Measurements from ENCODE around the gene SBSN.

SBSN gene

DNA sequence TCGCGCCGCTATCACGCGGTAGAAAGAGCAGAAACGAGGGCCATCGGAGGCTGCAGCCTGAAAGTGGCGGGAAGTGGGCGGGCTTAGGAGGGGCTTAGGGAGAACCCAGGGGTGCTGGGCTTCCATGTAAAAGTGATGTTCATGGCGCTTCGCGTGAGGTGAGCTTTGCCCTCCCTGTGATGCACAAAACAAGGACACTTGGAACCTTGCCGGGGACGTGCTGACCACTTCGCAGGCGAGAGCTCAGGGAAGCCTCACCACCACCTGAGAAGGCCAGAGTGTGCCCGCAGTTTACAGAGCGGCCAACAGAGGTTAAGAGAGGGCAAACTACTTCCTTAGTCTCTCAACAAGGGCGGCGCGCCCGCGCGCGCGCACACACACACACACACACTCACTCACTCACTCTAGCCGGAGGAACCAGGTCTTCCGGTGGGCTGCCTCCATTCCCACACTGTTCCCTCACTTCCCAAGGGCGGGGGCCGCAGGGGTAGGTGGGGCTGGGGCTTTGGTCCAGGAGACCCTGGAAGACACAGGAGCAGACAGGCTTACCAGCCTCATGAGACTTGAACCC lies 5.8 kb upstream of the SBSN start:
- peak in 1 of 2 donors; percentile 14 for DNase-seq (ENCODE audit: low read depth in 2 of 2)

DNA sequence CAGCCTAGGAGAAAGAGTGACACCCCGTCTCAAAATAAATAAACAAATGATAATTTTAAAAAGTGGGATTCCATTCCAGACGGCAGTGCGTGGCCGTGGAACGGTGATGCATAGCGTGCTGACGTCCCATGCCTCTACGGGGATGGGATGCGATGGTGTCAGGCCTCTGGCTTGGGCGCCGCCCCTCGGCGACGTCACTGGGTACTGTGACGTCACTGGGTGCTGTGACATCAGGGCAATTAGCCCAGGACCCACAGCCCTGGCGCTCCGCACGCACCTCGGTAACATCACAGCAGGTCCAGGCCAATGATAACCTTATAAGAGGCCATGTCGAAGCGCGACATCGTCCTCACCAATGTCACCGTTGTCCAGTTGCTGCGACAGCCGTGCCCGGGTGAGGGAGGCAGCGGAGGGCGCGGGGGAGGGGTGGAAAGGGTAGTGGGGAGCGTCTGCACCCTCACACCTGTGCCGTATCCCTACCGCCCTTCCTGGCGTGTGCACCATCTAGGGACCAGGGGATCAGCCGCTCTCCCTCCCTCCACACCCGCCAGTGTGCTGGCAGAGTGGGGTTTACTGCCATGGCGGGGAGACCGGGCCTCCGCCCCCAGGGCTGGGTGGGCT lies 5.2 kb upstream of the SBSN start, which contains the start of gene GAPDHS:
GAPDHS (plus strand) TSS at position 256 of the 621 bp plus-strand sequence; CDS start at position 328, 72 bp downstream.
- DNase-seq (ENCODE audit: low read depth in 2 of 2), result no peak

DNA sequence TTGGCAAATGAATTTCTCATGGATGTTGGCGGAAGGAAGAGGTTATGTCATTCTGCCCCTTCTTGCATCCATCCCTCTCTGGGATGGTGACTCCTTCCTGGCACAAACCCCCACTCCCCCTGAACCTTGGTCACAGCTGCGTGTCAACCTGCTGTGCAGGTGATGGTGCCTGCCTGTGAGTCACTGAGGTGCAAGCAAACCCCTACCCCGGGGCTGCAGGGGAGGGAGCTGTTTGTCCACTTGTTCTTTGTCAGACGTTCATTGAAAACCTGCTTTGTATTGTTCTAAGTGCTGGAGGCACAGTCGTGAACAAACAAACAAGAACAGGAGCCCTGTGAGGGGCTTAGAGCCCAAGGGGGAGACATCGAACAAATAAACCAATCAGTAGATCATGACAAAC lies 3.2 kb upstream of the SBSN start:
- DNase-seq (ENCODE audit: low read depth in 2 of 2), result no peak

GRCh38 chr19:35529241-35530218 lies 1.4 kb upstream of the SBSN start:
- DNase-seq (ENCODE audit: low read depth in 2 of 2), result no peak

DNA sequence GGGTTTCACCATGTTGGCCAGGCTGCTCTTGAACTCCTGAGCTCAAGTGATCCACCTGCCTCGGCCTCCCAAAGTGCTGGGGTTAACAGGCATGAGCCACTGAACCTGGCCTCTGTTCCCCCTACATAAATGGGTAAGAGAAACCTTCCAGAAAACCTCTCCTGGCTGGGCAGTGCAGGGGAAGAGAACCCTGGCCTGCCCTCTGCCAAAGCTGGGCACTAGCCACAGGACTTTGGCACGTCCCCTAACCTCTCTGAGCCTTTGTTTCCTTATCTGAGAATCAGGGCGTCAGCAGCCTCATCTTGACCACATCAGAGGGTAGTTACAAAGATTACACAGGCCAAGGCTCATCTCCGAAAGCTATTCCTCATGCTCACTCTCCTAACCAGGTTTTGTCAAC lies 2.2 kb downstream of the SBSN start:
- DNase-seq (ENCODE audit: low read depth in 2 of 2), result no peak

DNA sequence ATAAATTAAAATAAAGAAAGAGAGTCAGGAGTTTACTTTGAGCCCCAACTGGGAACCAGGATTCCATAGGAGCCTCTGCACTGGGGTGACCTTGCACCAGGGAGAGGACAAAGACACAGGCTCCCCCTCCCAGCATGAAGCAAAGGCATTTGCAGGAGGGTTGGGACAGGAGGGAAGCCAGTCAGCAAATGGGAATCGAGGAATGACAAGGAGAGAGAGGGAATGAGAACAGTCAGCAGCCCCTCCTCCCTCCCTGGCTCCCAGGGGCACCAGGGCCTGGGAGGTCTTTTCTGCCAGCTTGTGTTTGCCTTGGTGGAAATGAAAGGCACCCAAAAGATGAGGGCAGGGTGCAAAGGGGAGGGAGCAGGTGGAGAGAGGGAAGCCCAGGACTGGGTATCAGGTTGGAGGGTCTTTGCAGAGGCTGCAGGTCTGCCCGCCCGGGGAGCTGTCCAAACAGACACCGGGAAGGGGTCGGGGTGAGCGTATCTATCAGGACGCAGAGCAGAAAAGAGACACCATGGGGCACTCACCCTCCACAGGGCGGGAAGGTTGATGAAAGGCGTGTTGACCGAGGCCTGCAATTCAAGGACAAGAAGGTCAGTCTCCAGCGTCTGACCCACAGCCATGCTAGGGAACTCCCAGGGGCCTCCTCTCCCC lies 3.8 kb downstream of the SBSN start:
- no peak for DNase-seq (ENCODE audit: low read depth in 2 of 2)

GRCh38 chr19:35522745-35523327 lies 5.3 kb downstream of the SBSN start:
- DNase-seq (ENCODE audit: low read depth in 2 of 2), result no peak

- no peak for DNase-seq (ENCODE audit: low read depth in 2 of 2)
Measured at GRCh38 chr19:35521124-35521743, 6.9 kb downstream of the SBSN start.

- no peak for DNase-seq (ENCODE audit: low read depth in 2 of 2)
Measured at GRCh38 chr19:35519291-35519690, 8.8 kb downstream of the SBSN start.

DNA sequence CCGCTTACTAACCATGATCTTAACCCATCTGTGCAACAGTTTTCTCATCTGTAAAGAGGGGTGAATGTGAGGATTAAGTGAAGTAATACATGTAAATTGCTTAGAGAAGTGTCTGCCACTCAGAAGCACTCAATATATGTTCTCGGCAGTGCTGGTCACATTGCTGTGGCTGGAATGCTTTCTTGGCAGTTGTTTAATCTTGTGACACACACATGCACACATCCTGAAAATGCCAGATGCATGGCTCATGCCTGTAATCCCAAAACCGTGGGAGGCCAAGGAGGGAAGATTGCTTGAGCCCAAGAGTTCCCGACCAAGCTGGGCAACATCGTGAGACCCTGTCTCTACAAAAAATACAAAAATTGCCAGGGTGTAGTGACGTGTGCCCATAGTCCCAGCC lies 9.8 kb downstream of the SBSN start:
- no peak for DNase-seq (ENCODE audit: low read depth in 2 of 2)

GRCh38 chr19:35517342-35517741 lies 10.8 kb downstream of the SBSN start:
- DNase-seq (ENCODE audit: low read depth in 2 of 2), result no peak

- no peak for DNase-seq (ENCODE audit: low read depth in 2 of 2)
Measured at GRCh38 chr19:35516310-35516709, 11.8 kb downstream of the SBSN start.

DNA sequence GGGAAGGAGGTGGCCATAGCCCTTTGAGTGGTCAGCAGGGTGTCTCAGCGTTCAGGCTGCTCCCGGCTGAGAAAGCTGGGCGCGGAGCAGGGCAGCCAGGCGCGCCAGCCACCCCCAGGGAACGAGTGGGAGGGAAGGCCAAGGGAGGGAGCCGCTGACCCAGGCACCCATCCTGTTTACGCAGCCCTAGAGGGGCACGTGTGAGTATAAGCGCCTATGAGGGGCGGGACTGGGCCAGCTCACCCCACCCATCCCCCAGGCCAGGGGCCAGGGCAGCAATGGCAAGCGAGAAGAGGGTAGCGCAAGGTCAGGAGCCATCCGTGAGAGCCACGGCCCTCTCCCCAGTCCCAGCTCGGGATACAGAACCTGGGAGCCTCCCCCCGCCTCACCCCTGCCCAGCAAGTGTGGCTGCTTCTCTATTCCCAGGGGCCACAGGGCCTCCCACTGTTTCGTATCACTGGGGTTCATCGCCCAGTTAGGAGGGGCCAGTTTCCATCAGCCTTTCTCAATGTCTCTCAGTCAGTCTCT lies 13.8 kb downstream of the SBSN start:
- no peak for DNase-seq (ENCODE audit: low read depth in 2 of 2)

DNA sequence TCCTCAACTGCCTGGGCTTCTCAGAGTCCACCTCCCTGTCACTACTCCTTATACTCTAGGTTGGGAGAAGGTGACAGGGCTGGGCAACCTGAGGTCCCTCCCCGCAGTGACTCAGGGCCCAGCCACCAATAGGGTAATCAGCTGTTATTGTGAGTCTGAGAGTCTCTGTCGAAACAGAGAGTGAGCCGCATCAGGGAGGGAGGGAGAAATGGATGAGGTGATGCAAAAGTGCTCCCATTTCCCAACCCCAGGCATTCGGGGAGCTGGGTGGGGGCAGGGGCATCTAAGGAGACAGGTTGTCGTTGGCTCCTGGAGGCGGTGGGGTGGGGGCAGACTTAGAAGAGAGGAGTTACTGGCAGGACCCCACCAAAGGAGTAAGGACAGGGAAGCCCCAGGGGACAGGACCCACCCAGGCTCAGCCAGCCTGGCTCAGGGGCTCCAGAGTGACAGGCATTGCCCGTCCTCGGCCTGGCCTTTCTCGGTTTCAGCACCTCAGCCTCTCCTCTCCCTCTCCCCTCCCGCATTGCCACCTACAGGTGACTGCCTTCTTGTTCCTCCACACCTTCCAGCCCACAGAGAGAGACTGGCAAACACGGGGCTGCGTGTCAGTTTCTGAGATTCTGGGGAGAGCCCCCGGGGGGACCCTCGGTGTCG lies 14.4 kb downstream of the SBSN start, which contains the start of gene DMKN:
DMKN (minus strand) TSS at position 22 of the 654 bp plus-strand sequence. CDS start 174 bp downstream, outside the sequence.
- no peak for DNase-seq (ENCODE audit: low read depth in 2 of 2)

GRCh38 chr19:35512831-35513627 lies 15.1 kb downstream of the SBSN start:
- no peak for DNase-seq (ENCODE audit: low read depth in 2 of 2)

DNA sequence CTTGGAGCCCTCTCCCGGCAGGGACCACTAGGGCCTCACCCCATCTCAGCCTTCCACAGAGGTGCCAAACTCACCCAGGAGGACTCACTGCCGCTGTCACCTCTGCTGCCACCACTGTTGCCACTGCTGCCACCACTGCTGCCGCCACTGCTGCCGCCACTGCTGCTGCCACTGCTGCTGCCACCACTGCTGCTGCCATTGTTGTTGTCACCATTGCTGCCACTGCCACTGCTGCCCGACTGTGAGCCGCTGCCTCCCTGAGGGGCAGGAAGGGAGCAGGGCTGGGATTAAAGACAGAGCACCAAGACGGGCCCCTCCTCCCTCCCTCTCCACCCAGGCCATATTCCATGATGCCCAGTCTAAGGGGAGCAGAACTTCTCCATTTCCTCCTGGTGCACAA lies 16.8 kb downstream of the SBSN start:
- DNase-seq (ENCODE audit: low read depth in 2 of 2), result no peak

GRCh38 chr19:35510626-35510964 lies 17.5 kb downstream of the SBSN start:
- DNase-seq (ENCODE audit: low read depth in 2 of 2), result no peak

DNA sequence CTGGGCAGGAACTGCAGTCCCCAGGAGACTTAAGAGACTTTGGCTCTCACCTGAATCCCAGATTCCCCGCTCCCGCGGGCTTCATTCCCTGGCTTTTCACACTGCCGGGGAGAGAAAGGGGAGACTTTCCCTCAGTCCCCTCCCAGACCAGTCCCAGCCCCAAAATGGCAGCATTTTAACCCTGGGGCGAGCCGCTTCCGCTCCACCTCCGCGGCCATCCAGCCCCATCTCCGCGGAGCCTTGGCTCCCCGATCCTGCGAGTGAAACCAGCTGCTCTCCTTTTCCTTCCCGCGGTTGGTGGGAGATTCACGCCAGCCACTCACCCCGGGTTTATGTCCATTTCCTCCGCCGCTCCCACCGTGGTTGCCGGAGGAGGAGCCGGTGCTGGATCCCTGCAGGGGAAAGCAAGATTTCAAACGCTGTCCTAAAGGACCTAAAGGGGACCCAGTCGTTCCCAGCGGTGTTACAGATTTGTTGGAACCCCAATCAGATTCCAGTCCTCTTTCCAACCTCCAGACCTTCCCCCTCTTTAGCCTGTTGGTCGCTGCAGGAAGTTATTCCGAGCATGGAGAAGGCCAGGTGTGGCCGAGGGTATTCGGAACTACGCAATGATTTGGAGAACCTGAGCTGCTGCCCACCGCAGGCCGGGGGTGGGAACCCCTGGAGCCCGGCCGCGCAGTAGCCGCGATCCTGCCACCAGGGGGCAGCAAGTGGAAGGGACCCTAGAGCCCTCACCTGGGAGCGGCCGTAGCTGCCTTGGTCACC lies 18.1 kb downstream of the SBSN start:
- DNase-seq (ENCODE audit: low read depth in 2 of 2), result peak; percentile 25 to 38

Measured in activated CD8-positive, alpha-beta memory T cell treated with anti-CD3 and anti-CD28 coated beads for 4 hours (primary cell).